GM13976 (cell line): ENCODE data around the gene LRRC23.

Experiments used
- DNase-seq: peaks from one replicate; pipeline ENCODE4 v3.0.0; 2012; ENCODE audit warnings: low spot score
- CTCF ChIP-seq: IDR thresholded peaks from 2 replicates; pipeline ENCODE4 v1.5.1; 2012; ENCODE audit warnings: borderline replicate concordance, mild to moderate bottlenecking; ENCODE audit not compliant: insufficient read depth; ENCODE audit errors: extremely low read depth, missing control alignments, control extremely low read depth
- in situ Hi-C: fragments of 300-500 bp; cut with MboI; formaldehyde crosslinking; loops from one replicate; pipeline ENCODE4 v1.12.0; 2022; ENCODE audit warnings: low sequenced_read_pairs, mixed read lengths, inconsistent platforms; ENCODE audit not compliant: unreplicated experiment

LRRC23 gene

GRCh38 chr12:6925239-6925539 is 20.6 kb downstream of the LRRC23 start:
- in situ Hi-C loops, result loop anchor here (25.0 kb wide), 1 partner anchor 187 kb away; the partner anchor contains the start of gene C1RL
- TF ChIP-seq CTCF, result no peak
- DNase-seq, result no peak

GRCh38 chr12:6925540-6926279 is 21.1 kb downstream of the LRRC23 start:
- no peak for TF ChIP-seq CTCF
- no peak for DNase-seq
- in situ Hi-C loops, result loop anchor here (25.0 kb wide), 1 partner anchor 187 kb away; the partner anchor contains the start of gene C1RL

- no peak for TF ChIP-seq CTCF
- peak; percentile 79 for DNase-seq
- in situ Hi-C loops, result loop anchor here (25.0 kb wide), 1 partner anchor 185 kb away; the partner anchor contains the start of gene C1RL
Measured at GRCh38 chr12:6927379-6928021, 22.9 kb downstream of the LRRC23 start, which contains the start of gene ATN1. Gene ATN1, plus strand, starts transcription at chr12:6927959. Its CDS starts 6,043 bp downstream, at chr12:6934002.

- peak; percentile 58 for DNase-seq
- TF ChIP-seq CTCF, result no peak
- in situ Hi-C loops, result loop anchor here (25.0 kb wide), 1 partner anchor 184 kb away; the partner anchor contains the start of gene C1RL
Measured at GRCh38 chr12:6928022-6928702, 23.5 kb downstream of the LRRC23 start.

GRCh38 chr12:6928703-6929407 is 24.2 kb downstream of the LRRC23 start:
- in situ Hi-C loops, result loop anchor here (25.0 kb wide), 1 partner anchor 183 kb away; the partner anchor contains the start of gene C1RL
- no peak for DNase-seq
- TF ChIP-seq CTCF, result no peak
